NK-92 (cell line): Measurements from ENCODE around the gene EHBP1.
"Not testable (repeated sequence)": the region's sequence is repeated elsewhere in the genome, so short reads cannot be mapped to it uniquely, and the experiment has no call there.

Experiments used
- DNase-seq: peaks from one replicate; lab custom pipeline; 2025; ENCODE audit not compliant: unreplicated experiment; lab: John Stamatoyannopoulos, UW

The EHBP1 gene

GRCh38 chr2:62704654-62705006 is 883 bp upstream of the EHBP1 start:
- DNase-seq = no peak

DNA sequence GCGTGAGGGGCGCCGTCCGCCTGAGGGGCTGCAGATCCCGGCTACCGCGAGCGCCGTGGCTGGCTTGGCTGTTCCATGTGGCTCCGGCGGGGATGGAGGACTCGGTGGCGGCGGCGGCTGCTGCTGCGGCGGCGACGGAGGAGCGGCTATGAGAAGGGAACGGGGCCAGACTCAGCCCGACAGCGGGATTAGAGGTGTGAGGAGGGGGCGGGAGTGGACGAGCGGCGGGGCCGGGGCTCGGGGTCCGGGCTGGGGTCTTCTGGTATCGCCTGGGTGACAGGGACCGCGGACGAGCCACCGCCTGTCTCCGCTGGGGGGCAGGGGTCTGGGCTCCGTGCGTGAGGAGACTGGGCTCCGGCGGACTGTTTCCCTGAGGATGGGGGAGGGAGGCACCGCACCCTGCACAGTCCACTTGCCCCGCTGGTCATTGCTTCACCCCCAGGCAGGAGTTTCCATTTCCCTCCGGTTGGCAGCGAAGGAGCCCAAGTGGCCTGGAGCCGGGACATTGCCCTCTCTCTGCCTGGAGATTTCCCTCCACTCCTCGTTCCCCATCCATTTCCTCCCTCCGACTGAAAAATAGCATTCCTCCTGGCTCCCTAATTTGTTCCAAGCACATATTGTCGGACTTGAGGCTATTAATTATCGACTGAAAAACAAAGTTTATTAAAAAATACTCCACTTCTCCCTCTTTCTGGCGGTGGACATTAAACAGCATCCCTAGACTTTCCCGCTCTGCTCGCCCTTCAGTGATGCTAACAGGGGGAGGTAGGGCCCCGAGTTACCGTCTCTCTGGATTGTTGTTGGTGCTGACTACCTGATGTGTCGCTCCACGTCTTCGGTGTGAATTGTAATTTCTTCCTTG is 577 bp downstream of the EHBP1 start:
- no peak for DNase-seq

- DNase-seq = no peak
Observed at GRCh38 chr2:62706721-62707521, 1.4 kb downstream of the EHBP1 start.

DNA sequence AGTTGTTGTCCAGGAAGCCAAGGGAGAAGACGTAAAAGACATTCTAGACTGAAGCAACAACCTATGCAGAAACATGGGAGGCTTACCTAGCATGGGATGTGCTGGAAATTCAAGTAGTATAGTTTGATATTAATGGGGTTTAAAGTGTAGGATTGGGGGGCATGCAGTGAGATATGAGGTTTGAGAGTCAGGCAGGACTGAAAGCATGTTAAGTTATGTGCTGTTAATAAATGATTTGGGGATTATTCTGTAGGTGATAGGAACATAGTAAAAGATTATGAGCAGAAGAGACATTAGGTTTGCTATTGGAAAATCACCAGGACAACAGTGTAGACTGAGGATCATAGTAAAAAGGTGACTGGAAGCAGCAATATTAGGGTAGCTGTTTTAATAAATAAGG is 3.2 kb downstream of the EHBP1 start:
- no peak for DNase-seq

- DNase-seq = no peak
Observed at GRCh38 chr2:62711832-62712494, 6.5 kb downstream of the EHBP1 start.

DNA sequence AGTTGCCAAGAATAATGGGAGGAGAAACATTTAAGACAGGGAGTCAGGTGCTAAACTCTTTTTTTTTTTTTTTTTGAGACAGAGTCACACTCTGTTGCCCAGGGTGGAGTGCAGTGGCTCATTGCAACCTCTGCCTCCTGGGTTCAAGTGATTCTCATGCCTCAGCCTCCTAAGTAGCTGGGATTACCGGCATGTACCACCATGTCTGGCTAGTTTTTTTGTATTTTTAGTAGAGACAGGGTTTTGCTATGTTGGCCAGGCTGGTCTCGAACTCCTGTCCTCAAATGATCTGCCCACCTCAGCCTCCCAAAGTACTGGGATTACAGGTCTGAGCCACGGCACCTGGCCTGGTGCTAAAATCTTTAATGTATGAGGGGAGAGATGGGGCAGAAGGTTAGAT is 7.7 kb downstream of the EHBP1 start:
- not testable (repeated sequence) for DNase-seq

GRCh38 chr2:62713837-62714236 is 8.3 kb downstream of the EHBP1 start:
- no peak for DNase-seq

DNA sequence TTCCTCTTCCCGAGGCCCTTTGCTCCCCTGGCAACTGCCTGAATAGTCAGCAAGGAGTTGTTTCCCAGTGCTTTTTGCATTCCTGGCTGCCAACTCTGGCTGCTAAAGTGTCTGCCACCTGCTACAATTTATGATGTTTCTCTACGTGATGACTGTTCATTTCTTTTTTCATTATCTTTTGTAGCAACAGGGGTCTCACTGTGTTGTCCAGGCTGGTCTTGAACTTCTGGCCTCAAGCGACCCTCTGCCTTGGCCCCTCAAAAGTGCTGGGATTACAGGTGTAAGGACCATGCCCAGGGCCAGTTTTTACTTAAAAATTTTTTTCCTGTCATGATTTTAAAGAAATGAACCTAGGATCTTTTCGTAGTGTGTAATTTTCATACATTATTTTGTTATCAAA is 11.3 kb downstream of the EHBP1 start:
- no peak for DNase-seq

GRCh38 chr2:62717503-62718081 is 12.1 kb downstream of the EHBP1 start:
- no peak for DNase-seq

DNA sequence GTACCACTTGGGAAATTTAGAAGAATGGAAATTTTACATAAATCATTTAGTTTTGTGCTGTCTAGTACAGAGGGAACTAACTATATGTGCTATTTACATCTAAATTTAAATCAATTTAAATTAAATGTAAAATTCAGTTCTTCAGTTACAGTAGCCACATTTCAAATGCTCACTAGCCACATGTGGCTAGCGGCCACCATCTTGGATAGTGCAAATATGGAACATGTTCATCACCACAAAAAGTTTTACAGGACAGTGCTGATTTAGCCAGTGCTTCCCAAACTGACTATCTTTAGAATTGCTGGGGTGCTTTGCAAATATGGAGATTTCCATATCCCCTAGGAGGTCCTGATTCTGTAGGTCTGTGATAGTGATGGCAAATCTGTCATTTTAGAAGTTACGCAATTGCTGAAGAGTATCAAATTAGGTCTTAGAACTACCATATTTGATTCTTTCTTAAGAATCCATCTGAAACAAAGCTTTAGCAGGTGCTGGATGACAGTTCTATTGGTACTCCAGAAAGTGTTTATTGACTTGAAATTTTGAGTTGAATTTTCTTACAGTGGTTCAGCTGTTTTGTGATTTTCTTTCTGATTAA is 12.8 kb downstream of the EHBP1 start:
- DNase-seq = no peak

- DNase-seq = no peak
Observed at GRCh38 chr2:62719757-62720156, 14.2 kb downstream of the EHBP1 start.

GRCh38 chr2:62722679-62723078 is 17.2 kb downstream of the EHBP1 start:
- DNase-seq = no peak

GRCh38 chr2:62723253-62723652 is 17.7 kb downstream of the EHBP1 start:
- DNase-seq = no peak

DNA sequence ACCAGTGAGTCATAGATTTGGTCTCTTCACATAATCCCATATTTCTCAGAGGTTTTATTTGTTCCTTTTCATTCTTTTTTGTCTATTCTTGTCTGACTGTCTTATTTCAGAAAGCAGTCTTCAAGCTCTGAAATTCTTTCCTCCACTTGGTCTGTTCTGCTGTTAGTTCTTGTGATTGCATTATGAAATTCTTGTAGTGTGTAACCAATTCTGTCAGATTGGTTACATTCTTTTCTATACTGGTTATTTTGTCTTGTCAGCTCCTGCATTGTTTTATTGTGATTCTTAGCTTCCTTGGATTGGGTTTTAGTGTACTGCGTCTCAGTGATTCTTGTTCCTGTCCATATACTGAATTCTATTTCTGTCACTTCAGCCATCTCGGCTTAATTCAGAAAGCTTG is 18.6 kb downstream of the EHBP1 start:
- DNase-seq = no peak

DNA sequence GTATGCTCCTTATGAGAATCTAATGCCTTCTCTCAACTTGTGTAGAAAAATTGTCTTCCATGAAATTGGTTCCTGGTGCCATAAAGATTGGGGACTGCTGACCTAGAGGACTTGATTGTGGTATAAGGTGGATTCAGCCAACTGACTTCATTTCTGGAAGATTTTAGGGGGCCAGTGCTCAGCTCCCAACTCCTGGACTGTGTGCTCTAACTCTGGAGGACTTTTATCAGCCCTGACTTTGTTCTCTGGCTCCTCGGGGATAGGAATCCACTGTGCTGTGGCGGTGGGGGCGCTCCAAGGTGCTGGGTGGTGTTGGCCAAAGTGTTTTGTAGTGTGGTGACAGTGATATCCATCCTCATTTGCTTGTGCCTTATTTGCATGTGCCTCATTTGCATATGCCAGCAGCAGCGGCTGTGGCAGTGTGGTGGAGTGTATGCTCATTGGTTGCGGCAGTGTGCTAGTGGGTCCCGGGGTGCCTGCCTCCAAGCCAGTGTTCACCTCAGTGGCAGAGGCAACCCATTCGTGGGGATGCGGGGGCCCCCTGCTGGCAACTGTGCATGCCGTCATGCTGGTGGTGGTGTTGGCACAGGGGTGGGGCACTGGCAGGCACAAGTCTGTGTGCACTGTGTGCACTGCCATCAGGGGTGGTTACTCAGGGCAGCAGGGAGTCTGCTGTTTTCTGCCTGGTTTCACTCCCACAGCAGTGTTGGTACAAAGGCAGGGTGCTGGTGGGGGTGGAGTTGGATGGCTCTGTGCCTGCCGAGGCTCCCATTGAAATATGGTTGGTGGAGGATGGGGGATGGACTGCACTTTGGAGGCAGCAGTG is 19.6 kb downstream of the EHBP1 start:
- no peak for DNase-seq

GRCh38 chr2:62725712-62726055 is 20.2 kb downstream of the EHBP1 start:
- DNase-seq = no peak

GRCh38 chr2:62727259-62727867 is 21.9 kb downstream of the EHBP1 start:
- DNase-seq = no peak

DNA sequence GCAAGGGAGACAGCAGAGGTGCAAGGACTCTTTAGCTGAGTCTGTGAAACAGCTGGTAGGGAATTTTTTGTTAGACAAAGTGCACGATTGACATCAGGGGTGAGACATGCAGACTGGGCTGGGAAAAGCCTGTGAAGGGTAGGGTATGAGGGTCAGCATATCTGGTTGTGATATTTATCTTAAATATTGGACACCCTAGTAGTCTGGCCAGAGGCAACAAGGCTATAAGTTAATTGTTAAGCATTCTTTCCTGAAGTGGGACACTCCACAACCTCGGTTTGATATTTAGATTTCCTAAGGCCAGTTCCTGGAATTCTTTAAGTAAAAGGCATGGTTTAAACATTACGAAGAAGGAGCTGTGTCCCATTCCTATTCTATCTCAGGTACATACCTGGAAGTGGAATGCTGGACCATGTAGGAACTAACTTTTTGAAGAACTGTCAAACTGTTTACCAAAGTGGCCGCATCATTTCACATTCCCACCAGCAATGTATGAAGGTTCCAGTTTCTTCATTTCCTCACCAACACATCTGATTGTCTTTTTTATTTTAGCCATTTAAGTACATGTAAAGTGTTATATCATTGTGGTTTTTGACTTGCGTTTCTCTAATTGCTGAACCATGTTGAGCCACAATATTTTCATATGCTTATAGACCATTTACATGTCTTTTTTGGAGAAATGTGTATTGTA is 22.5 kb downstream of the EHBP1 start:
- no peak for DNase-seq

DNA sequence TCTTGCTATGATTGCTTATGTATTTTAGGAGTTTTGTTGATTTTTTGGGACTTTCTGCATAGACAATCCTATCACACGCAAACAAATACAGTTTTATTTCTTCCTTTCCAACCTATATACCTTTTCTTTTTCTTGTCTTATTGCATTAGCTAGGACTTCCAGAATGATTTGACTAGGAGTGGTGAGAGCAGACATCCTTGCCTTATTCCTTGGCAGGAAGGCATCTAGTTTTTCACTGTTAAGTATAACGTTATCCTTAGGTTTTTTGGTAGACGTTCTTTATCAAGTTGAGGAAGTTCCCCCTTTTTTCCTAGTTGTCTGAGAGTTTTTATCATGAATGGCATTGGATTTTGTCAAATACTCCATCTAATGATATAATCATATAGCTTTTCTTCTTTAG is 25.8 kb downstream of the EHBP1 start:
- DNase-seq = no peak
